CD14-positive monocyte (primary cell): ENCODE results near the gene SPTBN5. TPM values are rescaled to one million over a fixed set of nuclear protein-coding genes. Genes with fewer than 3 reads are reported as not detected.

ENCODE experiments used
- DNase-seq, 3 donors: peaks; one replicate each; pipeline ENCODE4 v3.0.0-alpha.2; 2011 to 2022
- H2AFZ ChIP-seq: 2 replicates; pipeline ENCODE4 v1.6.0; 2012; ENCODE audit warnings: mild to moderate bottlenecking, low read depth, low read length, inconsistent platforms; ENCODE audit not compliant: insufficient read depth, poor library complexity, severe bottlenecking
- H3K27ac ChIP-seq, 2 donors: 1 replicate in 1 of 2; 2 replicates in 1 of 2; pipeline ENCODE4 v1.5.1; 2012 to 2013; ENCODE audit warnings: low read length in 2 of 2, control low read depth in 1 of 2, inconsistent platforms in 1 of 2, low read depth in 1 of 2, mild to moderate bottlenecking in 1 of 2
- H3K27me3 ChIP-seq, 2 donors: one replicate each; pipeline versions ENCODE4 v1.6.0 to v1.6.1; 2011 to 2013; ENCODE audit warnings: low read length in 2 of 2; ENCODE audit not compliant: control insufficient read depth in 2 of 2, insufficient read depth in 2 of 2
- H3K36me3 ChIP-seq, 2 donors: replicated peaks in 1 of 2; 1 replicate in 1 of 2; 2 replicates in 1 of 2; pipeline versions ENCODE4 v1.5.1 to v1.6.1; 2012 to 2013; ENCODE audit warnings: low read length in 2 of 2, control low read depth in 1 of 2, inconsistent platforms in 1 of 2, mild to moderate bottlenecking in 1 of 2; ENCODE audit not compliant: insufficient read depth in 2 of 2, control insufficient read depth in 1 of 2
- H3K4me1 ChIP-seq, 2 donors: 1 replicate in 1 of 2; 2 replicates in 1 of 2; pipeline versions ENCODE4 v1.5.1 to v1.6.1; 2012 to 2013; ENCODE audit warnings: low read length in 2 of 2, control low read depth in 1 of 2, inconsistent platforms in 1 of 2, mild to moderate bottlenecking in 1 of 2, moderate library complexity in 1 of 2; ENCODE audit not compliant: insufficient read depth in 2 of 2, control insufficient read depth in 1 of 2
- H3K4me2 ChIP-seq: replicated peaks from 2 replicates; pipeline ENCODE3; 2012; ENCODE audit warnings: low read length, moderate library complexity, mild to moderate bottlenecking; ENCODE audit not compliant: poor library complexity, severe bottlenecking; ENCODE audit errors: extremely low read depth
- H3K4me3 ChIP-seq, 3 experiments: fragments of 200-600 bp in 1 of 3; sonication (generic) in 1 of 3; replicated peaks in 1 of 3; 1 replicate in 2 of 3; 2 replicates in 1 of 3; pipeline ENCODE4 v1.5.1; 2011 to 2013; ENCODE audit warnings: low read length in 3 of 3, mild to moderate bottlenecking in 3 of 3, control low read depth in 2 of 3, low read depth in 2 of 3, inconsistent platforms in 1 of 3, moderate library complexity in 1 of 3
- H3K79me2 ChIP-seq: 2 replicates; pipeline ENCODE4 v1.6.0; 2012; ENCODE audit warnings: mild to moderate bottlenecking, control low read depth, inconsistent platforms, low read length, moderate library complexity; ENCODE audit not compliant: insufficient read depth
- H3K9ac ChIP-seq: 2 replicates; pipeline ENCODE4 v1.6.0; 2017; ENCODE audit warnings: low read length, mild to moderate bottlenecking; ENCODE audit not compliant: insufficient read depth, poor library complexity, severe bottlenecking
- H3K9me3 ChIP-seq, 2 donors: replicated peaks in 1 of 2; 1 replicate in 1 of 2; 2 replicates in 1 of 2; pipeline versions ENCODE4 v1.5.1 to v1.6.1; 2012 to 2013; ENCODE audit warnings: low read length in 2 of 2, control low read depth in 1 of 2; ENCODE audit not compliant: control insufficient read depth in 1 of 2, insufficient read depth in 1 of 2
- H4K20me1 ChIP-seq: 2 replicates; pipeline ENCODE4 v1.6.0; 2012; ENCODE audit warnings: mild to moderate bottlenecking, low read length, control low read depth, moderate library complexity; ENCODE audit not compliant: insufficient read depth
- H3K27ac Mint-ChIP-seq, 7 donors: one replicate each; pipeline ENCODE4 v1.8.0; 2020; ENCODE audit warnings: mild to moderate bottlenecking in 7 of 7, mixed read lengths in 7 of 7, moderate library complexity in 6 of 7, inconsistent platforms in 2 of 7
- H3K27me3 Mint-ChIP-seq, 3 donors: one replicate each; pipeline ENCODE4 v1.8.0; 2021 to 2022; ENCODE audit warnings: low read depth in 3 of 3, mild to moderate bottlenecking in 3 of 3, mixed read lengths in 3 of 3, moderate library complexity in 3 of 3, inconsistent platforms in 1 of 3
- H3K36me3 Mint-ChIP-seq, 2 donors: one replicate each; pipeline ENCODE4 v1.8.0; 2020; ENCODE audit warnings: mixed read lengths in 2 of 2, inconsistent platforms in 1 of 2, mild to moderate bottlenecking in 1 of 2
- H3K4me1 Mint-ChIP-seq: one replicate; pipeline ENCODE4 v1.8.0; 2020; ENCODE audit warnings: mild to moderate bottlenecking, mixed read lengths
- H3K4me3 Mint-ChIP-seq, 2 donors: one replicate each; pipeline ENCODE4 v1.8.0; 2020; ENCODE audit warnings: mild to moderate bottlenecking in 2 of 2, mixed read lengths in 2 of 2, moderate library complexity in 1 of 2
- H3K9me3 Mint-ChIP-seq, 7 donors: one replicate each; pipeline ENCODE4 v1.8.0; 2020 to 2022; ENCODE audit warnings: mixed read lengths in 7 of 7, mild to moderate bottlenecking in 6 of 7, moderate library complexity in 6 of 7, inconsistent platforms in 2 of 7
- CTCF ChIP-seq: fragments of 200-600 bp; IDR thresholded peaks from one replicate; pipeline ENCODE4 v1.8.0; 2022; ENCODE audit warnings: antibody characterized with exemption, mild to moderate bottlenecking
- WGBS: methylation state at CpG from one replicate; pipeline ENCODE4 v1.1.5; 2013; ENCODE audit warnings: missing lambda C conversion rate; ENCODE audit not compliant: insufficient coverage; 5-methylcytosine and 5-hydroxymethylcytosine counted together
- intact Hi-C, 2 donors: fragments of 100-400 bp; cut with micrococcal nuclease; formaldehyde crosslinking; loops; one replicate each; pipeline versions ENCODE4 v1.15.0 to v1.15.1; 2023
- polyA plus RNA-seq, 3 donors: library from polyadenylated mRNA; depleted of rRNA in 1 of 3; unstranded in 2 of 3; stranded (reverse) in 1 of 3; fragments of 300-500 nt in 2 of 3; fragments of >200 nt in 1 of 3; fragmentation: Illumina TruSeq in 2 of 3; gene quantifications; 1 replicate in 2 of 3; 2 replicates in 1 of 3; pipeline ENCODE4 v1.2.3, GENCODE V29; 2012 to 2021

The SPTBN5 gene
- polyA plus RNA-seq, 3 donors = 0.29 TPM; not detected in 2

GRCh38 chr15:41829959-41830646 lies 63.8 kb downstream of the SPTBN5 start:
- Histone ChIP-seq H3K4me1 (peaks cover 17 to 19% of the 10 kb centered on the region in 2 donors), H3K9me3 (no peaks in the 10 kb centered on the region), H2AFZ (no peak overlapping the region), H3K4me2 (no peak overlapping the region), H4K20me1 (peaks cover 27% of the 10 kb centered on the region), H3K36me3 (peaks cover 22 to 38% of the 10 kb centered on the region in 2 donors), H3K4me3 (no peak overlapping the region), H3K9ac (no peak overlapping the region), H3K27me3 (peaks cover 0 to 3% of the 10 kb centered on the region in 2 donors), H3K79me2 (peaks cover 19% of the 10 kb centered on the region), H3K27ac (no peak overlapping the region)
- Mint-ChIP-seq H3K9me3 (no peaks in the 10 kb centered on the region), H3K27me3 (peaks cover 7 to 17% (median 8%) of the 10 kb centered on the region in 3 donors), H3K36me3 (peaks cover 44 to 48% of the 10 kb centered on the region in 2 donors), H3K4me3 (no peak overlapping the region), H3K27ac (no peak overlapping the region), H3K4me1 (peaks cover 24% of the 10 kb centered on the region)
- TF ChIP-seq CTCF = no peak
- intact Hi-C loops = loop anchor here in 1 of 2 donors (10.0 kb wide), 1 partner anchor 75 kb away; no protein-coding TSS in a partner anchor
- 96% methylated on average over 7 of the region's 13 CpGs for WGBS
- DNase-seq = no peak

- Histone ChIP-seq H3K79me2 (peaks cover 19% of the 10 kb centered on the region), H3K4me3 (peak overlapping the region; percentile 62 to 94 (median 86)), H3K27me3 (peaks cover 0 to 3% of the 10 kb centered on the region in 2 donors), H2AFZ (peak overlapping the region; percentile 95), H3K36me3 (peaks cover 24 to 41% of the 10 kb centered on the region in 2 donors), H3K27ac (no peak overlapping the region), H3K9me3 (no peaks in the 10 kb centered on the region), H3K4me1 (peaks cover 17 to 19% of the 10 kb centered on the region in 2 donors), H4K20me1 (peaks cover 19% of the 10 kb centered on the region), H3K4me2 (peak overlapping the region; percentile 89), H3K9ac (no peak overlapping the region)
- DNase-seq = no peak
- H3K9me3 Mint-ChIP-seq = no peaks in the 10 kb centered on the region
- H3K4me1 Mint-ChIP-seq = peaks cover 24% of the 10 kb centered on the region
- H3K4me3 Mint-ChIP-seq = peak overlapping the region; percentile 95 to 98
- H3K36me3 Mint-ChIP-seq = peaks cover 44 to 54% of the 10 kb centered on the region in 2 donors
- TF ChIP-seq CTCF = no peak
- 20% methylated on average over 1 of the region's 6 CpGs for WGBS
- intact Hi-C loops = loop anchor here in 1 of 2 donors (10.0 kb wide), 1 partner anchor 76 kb away; no protein-coding TSS in a partner anchor
- peak overlapping the region in 2 of 7 donors; percentile 79 to 90 for H3K27ac Mint-ChIP-seq
- peaks cover 7 to 17% (median 8%) of the 10 kb centered on the region in 3 donors for H3K27me3 Mint-ChIP-seq
These were observed 65.1 kb downstream of the SPTBN5 start for GRCh38 chr15:41828807-41829141.
